ENCODE results near the gene C11orf65.

GRCh38 chr11:108341654-108342053, 125.7 kb downstream of the C11orf65 start:
- no peak for TF ChIP-seq EZH2 (IDR thresholded peaks at IDR 0.05; ENCODE audit: insufficient read depth, poor library complexity, severe bottlenecking)
- TF ChIP-seq EZH2phosphoT487 (IDR thresholded peaks at IDR 0.05; ENCODE audit: insufficient read depth, low read depth) = no peak

All from GM23248 (cell line).